ENCODE data around the gene NDUFAF2. TPM values are rescaled to one million over a fixed set of nuclear protein-coding genes. Genes with fewer than 3 reads are reported as not detected.

NDUFAF2 gene
- total RNA-seq, 1 experiment from 2014 or later = 60.2 TPM

GRCh38 chr5:61119066-61119465 lies 174.1 kb downstream of the NDUFAF2 start:
- DNase-seq (ENCODE audit: low spot score) = no peak

GRCh38 chr5:61120534-61120933 lies 175.5 kb downstream of the NDUFAF2 start:
- no peak for DNase-seq (ENCODE audit: low spot score)

GRCh38 chr5:61123145-61123544 lies 178.1 kb downstream of the NDUFAF2 start:
- DNase-seq (ENCODE audit: low spot score) = no peak

GRCh38 chr5:61130289-61130688 lies 185.3 kb downstream of the NDUFAF2 start:
- no peak for DNase-seq (ENCODE audit: low spot score)

DNA sequence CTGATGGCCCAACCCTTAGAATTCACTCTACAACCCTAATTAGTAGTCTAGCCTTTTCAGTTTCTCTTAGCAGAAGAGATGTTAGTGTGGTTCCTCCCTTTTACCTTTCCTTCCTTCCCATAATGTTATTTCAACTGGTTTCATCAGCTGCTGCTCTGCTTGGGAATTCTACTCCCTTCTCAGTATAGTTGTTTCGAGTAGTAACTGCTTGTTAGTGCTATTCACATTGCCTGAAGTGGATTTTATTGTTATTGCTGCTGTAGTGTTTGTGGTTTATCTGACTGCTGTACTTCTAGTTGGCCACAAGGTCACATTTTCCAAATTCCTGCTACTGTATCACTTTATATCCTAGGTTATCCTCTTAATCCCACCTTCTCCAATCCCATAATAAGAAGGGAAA lies 187.6 kb downstream of the NDUFAF2 start:
- DNase-seq (ENCODE audit: low spot score) = peak; percentile 17

- DNase-seq (ENCODE audit: low spot score) = no peak
Measured at GRCh38 chr5:61137835-61138234, 192.8 kb downstream of the NDUFAF2 start.

DNA sequence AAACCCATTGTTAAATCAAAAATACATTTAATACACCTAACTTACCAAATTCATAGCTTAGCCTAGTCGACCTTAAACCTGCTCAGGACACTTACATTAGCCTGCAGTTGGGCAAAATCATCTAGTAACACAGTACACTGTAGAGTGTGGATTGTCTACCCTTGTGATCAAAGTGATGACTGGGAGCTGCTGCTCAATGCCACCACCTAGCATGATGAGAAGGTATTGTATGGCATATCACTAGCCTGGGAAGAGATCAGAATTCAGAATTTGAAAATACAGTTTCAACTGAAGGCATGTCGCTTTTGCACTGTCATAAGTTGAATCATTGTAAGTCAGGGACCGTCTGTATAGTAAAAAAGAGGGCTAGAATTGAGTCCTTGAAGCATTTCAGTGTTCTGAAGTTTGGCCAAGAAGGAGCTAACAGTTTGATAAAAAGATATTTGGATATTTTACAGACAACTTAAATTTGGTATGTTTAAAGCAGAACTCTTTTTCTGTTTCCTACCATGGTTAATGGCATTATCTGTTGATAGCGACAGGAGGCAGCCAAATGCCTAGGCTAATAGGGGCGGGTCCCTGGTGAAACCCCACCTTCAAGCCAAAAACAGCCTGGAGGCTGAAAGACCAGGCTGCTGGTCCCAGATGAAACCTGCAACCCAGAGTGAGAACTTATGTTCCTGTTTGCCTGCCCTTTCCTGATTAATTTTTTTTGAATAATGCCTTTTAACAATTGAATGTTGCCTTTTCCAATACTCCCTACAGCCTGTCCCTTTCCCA lies 194.3 kb downstream of the NDUFAF2 start:
- no peak for DNase-seq (ENCODE audit: low spot score)

DNA sequence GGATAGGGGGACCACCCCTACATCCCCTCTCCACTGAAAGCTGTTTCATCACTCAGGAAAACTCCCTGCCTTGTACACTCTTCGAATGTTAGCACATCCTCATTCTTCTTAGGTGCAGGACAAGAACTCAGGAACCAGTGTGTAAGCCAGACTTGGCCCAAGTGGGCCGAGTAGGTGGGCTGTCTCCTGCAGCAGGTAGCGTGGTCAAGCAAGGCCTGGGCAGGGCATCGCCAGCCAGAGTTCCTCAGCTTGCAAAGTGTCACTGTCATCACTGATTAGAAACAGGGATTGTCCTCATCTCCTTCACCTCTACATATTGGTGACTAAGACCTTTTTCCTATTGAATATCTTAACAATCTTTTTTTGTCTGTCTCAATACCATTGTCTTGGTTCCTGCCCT lies 194.9 kb downstream of the NDUFAF2 start:
- DNase-seq (ENCODE audit: low spot score) = no peak

- no peak for DNase-seq (ENCODE audit: low spot score)
Measured at GRCh38 chr5:61141801-61142200, 196.8 kb downstream of the NDUFAF2 start.

GRCh38 chr5:61142391-61142790 lies 197.4 kb downstream of the NDUFAF2 start:
- no peak for DNase-seq (ENCODE audit: low spot score)

- no peak for DNase-seq (ENCODE audit: low spot score)
Measured at GRCh38 chr5:61142811-61143210, 197.8 kb downstream of the NDUFAF2 start.

DNA sequence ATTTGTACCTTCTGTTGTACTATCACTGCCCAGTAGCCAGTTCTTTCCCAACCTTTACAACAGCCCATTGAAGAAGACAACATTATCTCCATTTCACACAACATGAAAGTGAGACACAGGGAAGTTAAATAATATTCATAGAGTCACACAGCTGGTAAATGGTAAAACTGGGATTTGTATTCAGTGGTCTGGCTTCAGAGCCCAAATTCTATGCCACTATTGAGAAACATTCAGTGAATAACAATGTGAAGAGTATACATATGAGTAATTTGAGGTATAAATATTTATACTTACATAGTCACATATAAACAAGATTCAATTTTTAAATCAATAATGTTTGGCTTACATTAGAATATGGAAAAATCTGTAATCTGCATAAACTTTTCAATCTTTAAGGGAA lies 203.5 kb downstream of the NDUFAF2 start:
- no peak for DNase-seq (ENCODE audit: low spot score)

GRCh38 chr5:61151893-61152292 lies 206.9 kb downstream of the NDUFAF2 start:
- DNase-seq (ENCODE audit: low spot score) = no peak

GRCh38 chr5:61159070-61159469 lies 214.1 kb downstream of the NDUFAF2 start:
- DNase-seq (ENCODE audit: low spot score) = no peak

DNA sequence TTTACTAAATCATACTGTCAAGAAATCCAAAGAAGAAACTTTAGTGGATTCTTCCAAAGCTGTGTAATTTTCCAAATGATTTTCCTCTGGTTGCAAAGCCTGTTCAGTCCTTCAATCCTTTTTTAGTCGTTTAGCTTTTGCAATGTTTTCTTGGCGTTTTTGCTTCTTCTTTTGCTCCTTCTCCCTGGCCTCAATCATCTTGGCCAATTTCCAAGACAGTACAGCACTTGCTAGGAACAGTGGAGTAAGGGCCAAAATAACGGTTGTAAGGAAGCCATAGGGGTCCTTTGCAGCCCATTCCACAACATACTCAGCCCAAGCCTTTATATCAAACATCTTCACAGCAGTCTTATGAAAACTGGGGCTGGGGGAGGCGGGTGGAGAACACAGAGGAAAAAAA lies 214.8 kb downstream of the NDUFAF2 start:
- DNase-seq (ENCODE audit: low spot score) = no peak

GRCh38 chr5:61160497-61160896 lies 215.5 kb downstream of the NDUFAF2 start:
- DNase-seq (ENCODE audit: low spot score) = no peak

GRCh38 chr5:61162010-61162831 lies 217.2 kb downstream of the NDUFAF2 start, which contains the start of gene SMIM15:
Gene SMIM15, minus strand, starts transcription at chr5:61162468. Its CDS starts 2,297 bp downstream, at chr5:61160171.
- peak; percentile 89 for DNase-seq (ENCODE audit: low spot score)

GRCh38 chr5:61162832-61163567 lies 218.0 kb downstream of the NDUFAF2 start:
- peak; percentile 20 for DNase-seq (ENCODE audit: low spot score)

- DNase-seq (ENCODE audit: low spot score) = no peak
Measured at GRCh38 chr5:61163905-61164304, 218.9 kb downstream of the NDUFAF2 start.

- DNase-seq (ENCODE audit: low spot score) = peak; percentile 33
Measured at GRCh38 chr5:61167382-61167781, 222.4 kb downstream of the NDUFAF2 start.

- no peak for DNase-seq (ENCODE audit: low spot score)
Measured at GRCh38 chr5:61168951-61169350, 223.9 kb downstream of the NDUFAF2 start.

- no peak for DNase-seq (ENCODE audit: low spot score)
Measured at GRCh38 chr5:61171479-61171878, 226.5 kb downstream of the NDUFAF2 start.

Measured in H4 (cell line).